ENCODE measurements around the gene FIBCD1. TPM values are rescaled to one million over a fixed set of nuclear protein-coding genes. Genes with fewer than 3 reads are reported as not detected.

FIBCD1 gene
- total and polyA plus RNA-seq, 2 of the 8 experiments (the other 6 are each of a cell fraction or from before 2014, with no cell fraction given) = 6.1 to 8.8 TPM

DNA sequence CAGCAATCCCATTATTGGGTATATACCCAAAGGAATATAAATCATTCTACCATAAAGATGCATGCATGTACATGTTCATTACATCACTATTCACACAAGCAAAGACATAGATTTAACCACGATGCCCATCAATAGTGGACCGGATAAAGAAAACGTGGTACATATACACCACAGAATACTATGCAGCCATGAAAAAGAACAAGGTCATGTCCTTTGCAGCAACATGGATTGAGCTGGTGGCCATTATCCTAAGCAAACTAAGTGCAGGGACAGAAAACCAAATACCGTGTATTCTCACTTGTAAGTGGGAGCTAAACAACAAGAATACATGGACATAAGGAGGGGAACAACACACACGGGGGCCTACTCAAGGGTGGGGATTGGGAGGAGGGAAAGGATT lies 36.1 kb upstream of the FIBCD1 start:
- Histone ChIP-seq H3K18ac (ENCODE audit: extremely low read depth, low read length) (no peak overlapping the region), H2BK120ac (replicated peaks; ENCODE audit: low read depth, low read length) (no peak overlapping the region), H3K23me2 (ENCODE audit: low read depth, low read length) (peaks cover 4% of the 10 kb centered on the region; the same call in 1 of the 2 replicates), H2BK12ac (ENCODE audit: low read depth, low read length) (no peak overlapping the region), H4K20me1 (replicated peaks in 1 of 2; ENCODE audit: control insufficient read depth in 1 of 2, insufficient read depth in 2 of 2, low read length in 2 of 2) (no peaks in the 10 kb centered on the region), H2BK5ac (ENCODE audit: low read depth, low read length) (no peak overlapping the region), H3K36me3 (ENCODE audit: control insufficient read depth in 2 of 4, insufficient read depth in 4 of 4, low read length in 3 of 4) (no peaks in the 10 kb centered on the region), H3K4me1 (replicated peaks in 1 of 4; ENCODE audit: control insufficient read depth in 3 of 4, insufficient read depth in 4 of 4, low read length in 3 of 4) (peaks cover 0 to 3% (median 0%) of the 10 kb centered on the region in 4 experiments; a peak in 1 of 7 replicates), H3K79me2 (ENCODE audit: control insufficient read depth in 1 of 2, insufficient read depth in 2 of 2, low read length in 2 of 2) (no peaks in the 10 kb centered on the region), H3K4ac (replicated peaks; ENCODE audit: insufficient read length, low read depth, low read length) (no peak overlapping the region), H4K8ac (ENCODE audit: extremely low read depth, insufficient read depth, low read length) (no peak overlapping the region), H3K79me1 (ENCODE audit: low read depth, low read length) (no peaks in the 10 kb centered on the region), H3K56ac (replicated peaks; ENCODE audit: insufficient read length, low read depth, low read length) (no peak overlapping the region), H2AFZ (ENCODE audit: low read length) (no peak overlapping the region), H2BK15ac (ENCODE audit: low read length) (no peak overlapping the region), H3K14ac (ENCODE audit: insufficient read length) (no peak overlapping the region), H3K4me2 (ENCODE audit: insufficient read depth in 1 of 2, low read depth in 2 of 2, low read length in 2 of 2) (no peak overlapping the region), H2AK5ac (ENCODE audit: low read depth, low read length) (no peak overlapping the region), H4K5ac (ENCODE audit: insufficient read length, low read depth, low read length) (no peak overlapping the region), H2BK20ac (ENCODE audit: low read length) (no peak overlapping the region), H3K27ac (ENCODE audit: low read depth, low read length) (no peak overlapping the region), H3K9ac (replicated peaks in 1 of 4; ENCODE audit: extremely low read depth in 1 of 4, low read depth in 3 of 4, low read length in 3 of 4) (no peak overlapping the region), H3K23ac (ENCODE audit: insufficient read length) (no peak overlapping the region), H3K4me3 (ENCODE audit: extremely low read depth in 1 of 4, insufficient read depth in 2 of 4, low read depth in 3 of 4, low read length in 4 of 4) (no peak overlapping the region), H3K27me3 (replicated peaks in 1 of 4; ENCODE audit: control insufficient read depth in 3 of 4, extremely low read depth in 1 of 4, insufficient read depth in 3 of 4, low read length in 3 of 4) (no peaks in the 10 kb centered on the region; a peak in 1 of 7 replicates), H4K91ac (replicated peaks; ENCODE audit: insufficient read length, low read length) (no peak overlapping the region), H3K9me3 (ENCODE audit: insufficient read depth in 2 of 2, low read depth in 1 of 2, low read length in 1 of 2) (no peaks in the 10 kb centered on the region)
- WGBS, 2 experiments (ENCODE audit: extremely low coverage in 1 of 2, insufficient coverage in 1 of 2, insufficient read length in 1 of 2, insufficient replicate concordance in 2 of 2, low coverage in 1 of 2, low lambda C conversion rate in 2 of 2, missing lambda C conversion rate in 1 of 2) = 88% methylated on average over 5 of the region's 5 CpGs; no CpG with 5 or more reads in 1 of the 2 experiments
- FAIRE-seq = no peak
- DNase-seq (ENCODE audit: low read depth in 1 of 2, low spot score in 2 of 2) = no peak
- ChIA-PET CTCF (ENCODE audit: partially characterized antibody) (interaction anchor here (0.7 to 3.3 kb wide), 7 partner anchors 12 to 291 kb away, joined by 3 to 17 read pairs (median 3); no protein-coding TSS in a partner anchor), POLR2A (ENCODE audit: partially characterized antibody) (no interaction called here)
- TF ChIP-seq CBX8 (IDR thresholded peaks at IDR 0.05; ENCODE audit: borderline replicate concordance, low read depth, low read length) (no peak), KDM1A (IDR thresholded peaks at IDR 0.05; ENCODE audit: borderline replicate concordance, low read length) (peak; percentile 77; the same call in 1 of the 2 replicates)
